Measurements from ENCODE around the gene FBXL3. TPM values are rescaled to one million over a fixed set of nuclear protein-coding genes. Genes with fewer than 3 reads are reported as not detected.

Gene FBXL3
- total RNA-seq, 1 donor from 2014 or later = 43.0 TPM

DNA sequence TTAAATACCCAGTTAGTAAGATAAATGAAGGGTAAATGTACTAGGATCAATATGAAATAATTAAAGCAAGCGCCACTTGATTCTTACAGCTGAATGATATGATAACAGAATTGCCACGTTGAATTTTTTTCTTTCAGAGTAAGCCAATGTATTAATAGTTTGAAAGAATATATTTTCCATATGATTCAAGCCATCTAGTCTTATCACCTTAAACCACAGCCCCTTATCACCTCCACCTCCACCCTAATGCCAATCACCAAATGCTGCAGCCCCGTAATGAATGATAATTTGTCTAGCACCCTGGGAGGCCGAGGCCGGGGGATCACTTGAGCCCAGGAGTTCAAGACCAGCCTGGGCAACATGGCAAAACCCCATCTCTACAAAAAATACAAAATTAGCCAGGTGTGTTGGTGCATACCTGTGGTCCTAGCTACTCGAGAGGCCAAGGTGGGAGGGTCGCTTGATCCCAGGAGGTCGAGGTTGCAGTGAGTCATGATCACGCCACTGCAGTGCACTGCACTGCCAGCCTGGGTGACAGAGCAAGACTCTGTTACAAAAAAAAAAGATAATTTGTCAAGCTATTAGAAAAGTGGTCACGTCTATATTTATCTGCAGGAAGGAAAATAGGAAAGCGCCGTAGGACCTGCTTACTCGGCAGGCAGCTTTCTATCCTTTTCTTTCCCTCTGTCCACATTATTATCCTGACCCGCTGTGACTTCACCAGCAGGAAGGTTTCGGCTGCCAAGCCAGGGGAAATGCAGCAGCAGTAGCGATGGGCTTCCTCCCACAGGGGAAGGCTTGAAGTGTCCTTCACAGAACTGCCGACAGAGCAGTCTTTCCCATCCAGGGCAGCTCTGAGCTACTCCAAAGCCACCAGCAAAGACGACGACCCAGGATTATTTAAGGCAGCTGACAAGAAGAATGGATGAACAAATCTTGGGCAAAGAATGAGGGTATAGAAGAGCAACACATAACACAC lies 54.8 kb downstream of the FBXL3 start:
- Mint-ChIP-seq H3K4me3 (ENCODE audit: unreplicated experiment) (no peak overlapping the region), H3K27ac (ENCODE audit: unreplicated experiment) (no peak overlapping the region)
- TF ChIP-seq, protein P1, sequence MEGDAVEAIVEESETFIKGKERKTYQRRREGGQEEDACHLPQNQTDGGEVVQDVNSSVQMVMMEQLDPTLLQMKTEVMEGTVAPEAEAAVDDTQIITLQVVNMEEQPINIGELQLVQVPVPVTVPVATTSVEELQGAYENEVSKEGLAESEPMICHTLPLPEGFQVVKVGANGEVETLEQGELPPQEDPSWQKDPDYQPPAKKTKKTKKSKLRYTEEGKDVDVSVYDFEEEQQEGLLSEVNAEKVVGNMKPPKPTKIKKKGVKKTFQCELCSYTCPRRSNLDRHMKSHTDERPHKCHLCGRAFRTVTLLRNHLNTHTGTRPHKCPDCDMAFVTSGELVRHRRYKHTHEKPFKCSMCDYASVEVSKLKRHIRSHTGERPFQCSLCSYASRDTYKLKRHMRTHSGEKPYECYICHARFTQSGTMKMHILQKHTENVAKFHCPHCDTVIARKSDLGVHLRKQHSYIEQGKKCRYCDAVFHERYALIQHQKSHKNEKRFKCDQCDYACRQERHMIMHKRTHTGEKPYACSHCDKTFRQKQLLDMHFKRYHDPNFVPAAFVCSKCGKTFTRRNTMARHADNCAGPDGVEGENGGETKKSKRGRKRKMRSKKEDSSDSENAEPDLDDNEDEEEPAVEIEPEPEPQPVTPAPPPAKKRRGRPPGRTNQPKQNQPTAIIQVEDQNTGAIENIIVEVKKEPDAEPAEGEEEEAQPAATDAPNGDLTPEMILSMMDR (IDR thresholded peaks at IDR 0.05) = no peak

GRCh38 chr13:76971215-76971614 lies 55.7 kb downstream of the FBXL3 start:
- H3K9me3 Mint-ChIP-seq (ENCODE audit: unreplicated experiment) = no peaks in the 10 kb centered on the region
- no peaks in the 10 kb centered on the region for H3K36me3 Mint-ChIP-seq (ENCODE audit: unreplicated experiment)
- no peak for DNase-seq (ENCODE audit: extremely low spot score, unreplicated experiment)
- H3K27me3 Mint-ChIP-seq (ENCODE audit: unreplicated experiment) = peaks cover 48% of the 10 kb centered on the region
- no peak overlapping the region for H3K27ac Mint-ChIP-seq (ENCODE audit: unreplicated experiment)
- H3K4me1 Mint-ChIP-seq (ENCODE audit: unreplicated experiment) = peaks cover 17% of the 10 kb centered on the region
- TF ChIP-seq, protein P1 (IDR thresholded peaks at IDR 0.05) = no peak
- H3K4me3 Mint-ChIP-seq (ENCODE audit: unreplicated experiment) = no peak overlapping the region

More for the DNA sequence above, 54.8 kb downstream of the FBXL3 start:
- DNase-seq (ENCODE audit: extremely low spot score, unreplicated experiment) = no peak
- H3K4me1 Mint-ChIP-seq (ENCODE audit: unreplicated experiment) = peaks cover 9% of the 10 kb centered on the region
- H3K27me3 Mint-ChIP-seq (ENCODE audit: unreplicated experiment) = peaks cover 53% of the 10 kb centered on the region
- H3K9me3 Mint-ChIP-seq (ENCODE audit: unreplicated experiment) = no peaks in the 10 kb centered on the region
- H3K36me3 Mint-ChIP-seq (ENCODE audit: unreplicated experiment) = no peaks in the 10 kb centered on the region

GRCh38 chr13:76969488-76970365 lies 57.2 kb downstream of the FBXL3 start:
- Mint-ChIP-seq H3K9me3 (ENCODE audit: unreplicated experiment) (no peaks in the 10 kb centered on the region), H3K4me3 (ENCODE audit: unreplicated experiment) (no peak overlapping the region), H3K27me3 (ENCODE audit: unreplicated experiment) (peaks cover 43% of the 10 kb centered on the region), H3K27ac (ENCODE audit: unreplicated experiment) (no peak overlapping the region), H3K36me3 (ENCODE audit: unreplicated experiment) (no peaks in the 10 kb centered on the region), H3K4me1 (ENCODE audit: unreplicated experiment) (peaks cover 28% of the 10 kb centered on the region)
- TF ChIP-seq, protein P1 (IDR thresholded peaks at IDR 0.05) = no peak
- DNase-seq (ENCODE audit: extremely low spot score, unreplicated experiment) = no peak

DNA sequence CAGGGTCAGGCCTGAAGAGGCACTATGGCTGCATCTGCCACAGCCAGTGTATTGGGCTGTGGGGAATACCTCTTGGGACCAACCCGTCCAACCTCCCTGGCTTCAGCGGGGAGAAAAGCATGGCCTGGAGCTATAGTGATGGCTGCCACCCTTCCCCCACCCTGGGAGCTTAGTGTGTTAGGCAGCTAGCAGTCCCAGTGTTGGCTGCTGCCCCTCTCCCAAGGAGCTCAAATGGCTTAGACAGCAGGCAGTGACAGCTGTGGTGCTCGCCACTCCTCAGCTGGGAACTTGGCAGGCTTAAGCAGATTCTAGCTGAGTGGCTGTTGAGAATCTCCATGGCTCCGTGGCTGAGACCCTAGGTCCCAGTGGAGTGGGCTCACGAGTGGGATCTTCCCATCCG lies 58.9 kb downstream of the FBXL3 start:
- no peak overlapping the region for H3K4me3 Mint-ChIP-seq (ENCODE audit: unreplicated experiment)
- H3K9me3 Mint-ChIP-seq (ENCODE audit: unreplicated experiment) = no peaks in the 10 kb centered on the region

More for the DNA sequence above, 58.9 kb downstream of the FBXL3 start:
- H3K27ac Mint-ChIP-seq (ENCODE audit: unreplicated experiment) = no peak overlapping the region
- peaks cover 28% of the 10 kb centered on the region for H3K27me3 Mint-ChIP-seq (ENCODE audit: unreplicated experiment)
- no peaks in the 10 kb centered on the region for H3K36me3 Mint-ChIP-seq (ENCODE audit: unreplicated experiment)
- no peak for DNase-seq (ENCODE audit: extremely low spot score, unreplicated experiment)
- peaks cover 30% of the 10 kb centered on the region for H3K4me1 Mint-ChIP-seq (ENCODE audit: unreplicated experiment)
- TF ChIP-seq, protein P1 (IDR thresholded peaks at IDR 0.05) = no peak

All from osteocyte (in vitro differentiated cells).